ENCODE data around the gene GPR31.

GRCh38 chr6:167118006-167118405 is 39.8 kb downstream of the GPR31 start:
- TF ChIP-seq, protein P1, sequence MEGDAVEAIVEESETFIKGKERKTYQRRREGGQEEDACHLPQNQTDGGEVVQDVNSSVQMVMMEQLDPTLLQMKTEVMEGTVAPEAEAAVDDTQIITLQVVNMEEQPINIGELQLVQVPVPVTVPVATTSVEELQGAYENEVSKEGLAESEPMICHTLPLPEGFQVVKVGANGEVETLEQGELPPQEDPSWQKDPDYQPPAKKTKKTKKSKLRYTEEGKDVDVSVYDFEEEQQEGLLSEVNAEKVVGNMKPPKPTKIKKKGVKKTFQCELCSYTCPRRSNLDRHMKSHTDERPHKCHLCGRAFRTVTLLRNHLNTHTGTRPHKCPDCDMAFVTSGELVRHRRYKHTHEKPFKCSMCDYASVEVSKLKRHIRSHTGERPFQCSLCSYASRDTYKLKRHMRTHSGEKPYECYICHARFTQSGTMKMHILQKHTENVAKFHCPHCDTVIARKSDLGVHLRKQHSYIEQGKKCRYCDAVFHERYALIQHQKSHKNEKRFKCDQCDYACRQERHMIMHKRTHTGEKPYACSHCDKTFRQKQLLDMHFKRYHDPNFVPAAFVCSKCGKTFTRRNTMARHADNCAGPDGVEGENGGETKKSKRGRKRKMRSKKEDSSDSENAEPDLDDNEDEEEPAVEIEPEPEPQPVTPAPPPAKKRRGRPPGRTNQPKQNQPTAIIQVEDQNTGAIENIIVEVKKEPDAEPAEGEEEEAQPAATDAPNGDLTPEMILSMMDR (IDR thresholded peaks at IDR 0.05), result no peak
- TF ChIP-seq POLR2AphosphoS5 (IDR thresholded peaks at IDR 0.05) (no peak), POLR2A (IDR thresholded peaks at IDR 0.05) (no peak)
